B cell (primary cell): ENCODE results near the gene TTC23. TPM values are rescaled to one million over a fixed set of nuclear protein-coding genes. Genes with fewer than 3 reads are reported as not detected.

Experiments used
- ATAC-seq: fragments of 200-7000 bp; cut with Tn5 transposase; one replicate; pipeline ENCODE4 v1.10.0; 2021; ENCODE audit warnings: low read depth, mild to moderate bottlenecking, moderate number of reproducible peaks, moderate library complexity
- CTCF ChIA-PET: fragments of 350-600 bp; sonication (Branson Sonifier 250); formaldehyde crosslinking; loops from one replicate; lab custom pipeline; 2021; ENCODE audit warnings: antibody characterized with exemption, inconsistent platforms; lab: Charles Lee
- POLR2A ChIA-PET: fragments of 350-600 bp; sonication (Branson Sonifier 250); formaldehyde crosslinking; loops from one replicate; lab custom pipeline; 2021; ENCODE audit warnings: antibody characterized with exemption; lab: Charles Lee
- DNase-seq: peaks from one replicate; pipeline ENCODE4 v3.0.0; 2013
- H2AFZ ChIP-seq: 2 replicates; pipeline ENCODE4 v1.6.1; 2012; ENCODE audit warnings: mild to moderate bottlenecking, low read depth, low read length; ENCODE audit not compliant: insufficient read depth, poor library complexity, severe bottlenecking
- H3K27ac ChIP-seq, 2 donors: 1 replicate in 1 of 2; 2 replicates in 1 of 2; pipeline ENCODE4 v1.5.1; 2012 to 2013; ENCODE audit warnings: low read length in 2 of 2, mild to moderate bottlenecking in 2 of 2, moderate library complexity in 1 of 2
- H3K27me3 ChIP-seq, 4 experiments: fragments of 200-600 bp in 1 of 4; sonication (generic) in 1 of 4; replicated peaks in 1 of 4; 1 replicate in 2 of 4; 2 replicates in 2 of 4; pipeline versions ENCODE4 v1.6.1 to v1.7.0; 2013 to 2016; ENCODE audit warnings: low read length in 3 of 4, mild to moderate bottlenecking in 2 of 4, mixed read lengths in 1 of 4, moderate library complexity in 1 of 4; ENCODE audit not compliant: insufficient read depth in 4 of 4, control insufficient read depth in 3 of 4; ENCODE audit errors: control extremely low read depth in 1 of 4
- H3K36me3 ChIP-seq, 2 experiments: replicated peaks in 1 of 2; 1 replicate in 1 of 2; 2 replicates in 1 of 2; pipeline versions ENCODE4 v1.6.1 to v1.7.1; 2013; ENCODE audit warnings: low read length in 1 of 2; ENCODE audit not compliant: insufficient read depth in 2 of 2, control insufficient read depth in 1 of 2; ENCODE audit errors: control extremely low read depth in 1 of 2, extremely low read depth in 1 of 2
- H3K4me1 ChIP-seq, 2 donors: fragments of 200-600 bp in 1 of 2; sonication (generic) in 1 of 2; 1 replicate in 1 of 2; 2 replicates in 1 of 2; pipeline versions ENCODE4 v1.5.1 to v1.6.1; 2013 to 2017; ENCODE audit warnings: low read length in 2 of 2; ENCODE audit not compliant: control insufficient read depth in 2 of 2, insufficient read depth in 2 of 2
- H3K4me2 ChIP-seq: replicated peaks from 2 replicates; pipeline ENCODE3; 2012; ENCODE audit warnings: mild to moderate bottlenecking, low read depth, low read length; ENCODE audit not compliant: poor library complexity, severe bottlenecking
- H3K4me3 ChIP-seq, 5 experiments: fragments of 200-600 bp in 1 of 5; sonication (generic) in 1 of 5; 1 replicate in 3 of 5; 2 replicates in 2 of 5; pipeline versions ENCODE4 v1.5.1 to v1.7.0; 2011 to 2016; ENCODE audit warnings: low read length in 4 of 5, mild to moderate bottlenecking in 4 of 5, low read depth in 2 of 5, control low read depth in 1 of 5, moderate library complexity in 1 of 5; ENCODE audit not compliant: insufficient read depth in 1 of 5; ENCODE audit errors: control extremely low read depth in 1 of 5, extremely low read depth in 1 of 5
- H3K79me2 ChIP-seq: fragments of 200-600 bp; sonication (generic); one replicate; pipeline ENCODE4 v1.6.0; 2016; ENCODE audit warnings: low read length; ENCODE audit not compliant: control insufficient read depth, insufficient read depth
- H3K9ac ChIP-seq: fragments of 200-600 bp; sonication (generic); 2 replicates; pipeline ENCODE4 v1.6.1; 2017; ENCODE audit warnings: mild to moderate bottlenecking, low read length, moderate library complexity
- H3K9me3 ChIP-seq, 3 donors: one replicate each; pipeline versions ENCODE4 v1.6.1 to v1.7.1; 2013; ENCODE audit warnings: low read length in 2 of 3; ENCODE audit not compliant: control insufficient read depth in 2 of 3, insufficient read depth in 1 of 3; ENCODE audit errors: control extremely low read depth in 1 of 3
- H4K20me1 ChIP-seq: 2 replicates; pipeline ENCODE4 v1.6.0; 2012; ENCODE audit warnings: mild to moderate bottlenecking, low read length; ENCODE audit not compliant: insufficient read depth, control insufficient read depth, poor library complexity, severe bottlenecking
- H3K27ac Mint-ChIP-seq: one replicate; pipeline ENCODE4 v1.8.0; 2021; ENCODE audit warnings: mixed read lengths
- H3K27me3 Mint-ChIP-seq: one replicate; pipeline ENCODE4 v1.8.0; 2021; ENCODE audit warnings: mixed read lengths
- H3K4me1 Mint-ChIP-seq: one replicate; pipeline ENCODE4 v1.8.0; 2021; ENCODE audit warnings: mixed read lengths
- H3K4me3 Mint-ChIP-seq: one replicate; pipeline ENCODE4 v1.8.0; 2021; ENCODE audit warnings: mixed read lengths
- H3K9me3 Mint-ChIP-seq: one replicate; pipeline ENCODE4 v1.8.0; 2022; ENCODE audit warnings: mixed read lengths; ENCODE audit not compliant: insufficient read depth
- CTCF ChIP-seq: fragments of 200-600 bp; IDR thresholded peaks from one replicate; pipeline ENCODE4 v1.8.0; 2022; ENCODE audit warnings: antibody characterized with exemption, mild to moderate bottlenecking
- EZH2 ChIP-seq: IDR thresholded peaks from 2 replicates; pipeline ENCODE4 v1.6.1; 2012; ENCODE audit warnings: borderline replicate concordance, low read depth, mild to moderate bottlenecking, moderate library complexity, low read length; ENCODE audit not compliant: insufficient read depth, poor library complexity, severe bottlenecking
- WGBS: methylation state at CpG from one replicate; pipeline ENCODE4 v1.1.5; 2013; ENCODE audit warnings: missing lambda C conversion rate; ENCODE audit not compliant: insufficient coverage; 5-methylcytosine and 5-hydroxymethylcytosine counted together
- intact Hi-C: fragments of 100-400 bp; cut with micrococcal nuclease; formaldehyde crosslinking; loops from one replicate; pipeline ENCODE4 v1.10.0; 2022
- polyA plus RNA-seq: library from polyadenylated mRNA; depleted of rRNA; stranded (reverse); fragments of >200 nt; gene quantifications from 2 replicates; pipeline ENCODE4 v1.2.3, GENCODE V29; 2012
- total RNA-seq, 2 donors: library from RNA; stranded (reverse); fragments of 120-200 nt in 1 of 2; gene quantifications; 1 replicate in 1 of 2; 2 replicates in 1 of 2; pipeline versions ENCODE4 v1.2.3 to v1.2.4, GENCODE V29; 2013 to 2022

Gene TTC23
- total and polyA plus RNA-seq, 2 donors (not counting 1 experiment from before 2014, with no cell fraction given), result 0.15 to 1.9 TPM

- Histone ChIP-seq H3K4me2 (peak within 1 kb of the TSS; percentile 90), H2AFZ (peak within 1 kb of the TSS; percentile 99), H3K27me3 (no peaks in the 10 kb centered on the region), H3K9me3 (peaks cover 0 to 2% (median 0%) of the 10 kb centered on the region in 3 donors), H3K4me3 (peak within 1 kb of the TSS; percentile 61 to 91 (median 81)), H3K9ac (peak within 1 kb of the TSS; percentile 93), H3K36me3 (peaks cover 0 to 2% of the 10 kb centered on the region in 2 experiments), H3K79me2 (no peaks in the 10 kb centered on the region), H3K4me1 (peaks cover 18 to 30% of the 10 kb centered on the region in 2 donors), H4K20me1 (no peaks in the 10 kb centered on the region), H3K27ac (peak within 1 kb of the TSS; percentile 70 to 81)
- WGBS, result under 1% methylated on average over 71 of the region's 90 CpGs
- peak; percentile 97 for DNase-seq
- Mint-ChIP-seq H3K27ac (peak within 1 kb of the TSS; percentile 92), H3K27me3 (no peaks in the 10 kb centered on the region), H3K4me1 (peaks cover 31% of the 10 kb centered on the region), H3K9me3 (no peaks in the 10 kb centered on the region), H3K4me3 (peak within 1 kb of the TSS; percentile 96)
- TF ChIP-seq EZH2, result no peak
- no peak for TF ChIP-seq CTCF
- POLR2A ChIA-PET, result interaction anchor here (0.6 to 2.2 kb wide), 3 partner anchors 351 to 482 kb away, joined by 4 to 18 read pairs (median 10); partner anchors contain the start of gene LYSMD4
- peak; percentile 97 for ATAC-seq
- CTCF ChIA-PET, result interaction anchor here (0.6 to 1.5 kb wide), 3 partner anchors 13 to 453 kb away, joined by 3 to 8 read pairs (median 4); no protein-coding TSS in a partner anchor
- intact Hi-C loops, result loop anchor here (1.0 to 5.0 kb wide), 4 partner anchors 316 to 1351 kb away; partner anchors contain the start of genes ASB7, LINS1, LYSMD4 and MEF2A
These were observed 1.8 kb upstream of the TTC23 start, which contains the start of gene LRRC28 for GRCh38 chr15:99250857-99251841. TSS of gene LRRC28 (plus strand) at chr15:99251481. CDS start at chr15:99255958, 4,477 bp downstream.
